Breast epithelium (tissue), 3 donors: ENCODE measurements around the gene PXDN.

Experiments
- CTCF ChIP-seq, 3 donors: fragments of 450-650 bp; IDR thresholded peaks; one replicate each; pipeline ENCODE4 v1.5.1; 2016 to 2017; ENCODE audit warnings: antibody characterized with exemption in 3 of 3, mild to moderate bottlenecking in 3 of 3, moderate library complexity in 3 of 3
- POLR2A ChIP-seq: fragments of 450-650 bp; IDR thresholded peaks from one replicate; pipeline ENCODE4 v1.6.1; 2016; ENCODE audit warnings: antibody characterized with exemption, mild to moderate bottlenecking, moderate library complexity
- POLR2AphosphoS5 ChIP-seq, 3 donors: sonication (generic); formaldehyde crosslinking; IDR thresholded peaks; one replicate each; pipeline ENCODE4 v1.6.1; 2017; ENCODE audit warnings: antibody characterized with exemption in 3 of 3

- TF ChIP-seq CTCF (IDR thresholded peaks at IDR 0.05) = no peak
- no peak for TF ChIP-seq POLR2A
- no peak for TF ChIP-seq POLR2AphosphoS5 (IDR thresholded peaks at IDR 0.05)
Observed at GRCh38 chr2:1647417-1648240, 96.7 kb downstream of the PXDN start.
